GM12892 (cell line): ENCODE measurements around the gene MAPK8IP1.

Experiments used
- DNase-seq: peaks from one replicate; pipeline ENCODE4 v3.0.0; 2011; ENCODE audit not compliant: insufficient read length
- FAIRE-seq: peaks from 2 replicates; lab custom pipeline; 2011; peaks lifted over from hg19 to GRCh38; lab: Jason Lieb, UNC
- POLR2A ChIP-seq: IDR thresholded peaks from 2 replicates; pipeline ENCODE4 v1.6.1; 2011; ENCODE audit warnings: low read depth, low read length, control low read depth
- POLR2AphosphoS5 ChIP-seq: IDR thresholded peaks from 2 replicates; pipeline ENCODE4 v1.6.1; 2011; ENCODE audit warnings: low read depth, low read length, control low read depth
- TAF1 ChIP-seq: IDR thresholded peaks from 2 replicates; pipeline ENCODE4 v1.6.1; 2011; ENCODE audit warnings: low read depth, mild to moderate bottlenecking, control low read depth, low read length, borderline replicate concordance

Gene MAPK8IP1

GRCh38 chr11:45949992-45950407, 64.5 kb downstream of the MAPK8IP1 start:
- FAIRE-seq (no peak), DNase-seq (no peak)
- TF ChIP-seq TAF1: no peak
- no peak for TF ChIP-seq POLR2A
- TF ChIP-seq POLR2AphosphoS5: no peak
